Measurements from ENCODE around the gene ABCE1. TPM values are rescaled to one million over a fixed set of nuclear protein-coding genes. Genes with fewer than 3 reads are reported as not detected.

The ABCE1 gene
- total RNA-seq, 2 donors from 2014 or later, result 25.0 to 50.1 TPM

DNA sequence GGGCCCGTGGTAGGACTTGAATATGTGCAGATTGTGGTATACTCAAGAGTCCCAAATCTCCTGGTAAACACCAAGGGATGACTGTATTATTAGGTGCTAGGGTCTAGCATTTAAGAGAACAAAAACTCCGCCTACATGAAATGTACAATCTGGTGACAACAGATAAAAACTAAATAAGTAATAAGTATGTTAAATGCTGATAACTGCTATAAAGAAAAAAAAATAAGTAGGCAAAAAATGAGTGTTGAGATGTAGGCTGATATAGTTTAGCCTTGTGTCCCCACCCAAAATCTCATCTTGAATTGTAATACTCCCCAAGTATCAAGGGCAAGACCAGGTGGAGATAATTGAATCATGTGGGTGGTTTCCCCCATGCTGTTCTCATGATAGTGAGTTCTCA, 58.9 kb downstream of the ABCE1 start:
- Histone ChIP-seq H3K9ac (ENCODE audit: low read depth in 2 of 2, low read length in 2 of 2) (no peak overlapping the region), H3K36me3 (no peaks in the 10 kb centered on the region), H3K4me1 (no peaks in the 10 kb centered on the region), H3K27ac (no peak overlapping the region), H3K9me3 (no peaks in the 10 kb centered on the region), H3K4me3 (no peak overlapping the region), H3K27me3 (no peaks in the 10 kb centered on the region)
- TF ChIP-seq, protein P1, sequence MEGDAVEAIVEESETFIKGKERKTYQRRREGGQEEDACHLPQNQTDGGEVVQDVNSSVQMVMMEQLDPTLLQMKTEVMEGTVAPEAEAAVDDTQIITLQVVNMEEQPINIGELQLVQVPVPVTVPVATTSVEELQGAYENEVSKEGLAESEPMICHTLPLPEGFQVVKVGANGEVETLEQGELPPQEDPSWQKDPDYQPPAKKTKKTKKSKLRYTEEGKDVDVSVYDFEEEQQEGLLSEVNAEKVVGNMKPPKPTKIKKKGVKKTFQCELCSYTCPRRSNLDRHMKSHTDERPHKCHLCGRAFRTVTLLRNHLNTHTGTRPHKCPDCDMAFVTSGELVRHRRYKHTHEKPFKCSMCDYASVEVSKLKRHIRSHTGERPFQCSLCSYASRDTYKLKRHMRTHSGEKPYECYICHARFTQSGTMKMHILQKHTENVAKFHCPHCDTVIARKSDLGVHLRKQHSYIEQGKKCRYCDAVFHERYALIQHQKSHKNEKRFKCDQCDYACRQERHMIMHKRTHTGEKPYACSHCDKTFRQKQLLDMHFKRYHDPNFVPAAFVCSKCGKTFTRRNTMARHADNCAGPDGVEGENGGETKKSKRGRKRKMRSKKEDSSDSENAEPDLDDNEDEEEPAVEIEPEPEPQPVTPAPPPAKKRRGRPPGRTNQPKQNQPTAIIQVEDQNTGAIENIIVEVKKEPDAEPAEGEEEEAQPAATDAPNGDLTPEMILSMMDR (IDR thresholded peaks at IDR 0.05), result no peak
- intact Hi-C loops (cut with DNase I), result loop anchor here (10.0 kb wide), 1 partner anchor 398 kb away; no protein-coding TSS in a partner anchor
- no peak for DNase-seq

DNA sequence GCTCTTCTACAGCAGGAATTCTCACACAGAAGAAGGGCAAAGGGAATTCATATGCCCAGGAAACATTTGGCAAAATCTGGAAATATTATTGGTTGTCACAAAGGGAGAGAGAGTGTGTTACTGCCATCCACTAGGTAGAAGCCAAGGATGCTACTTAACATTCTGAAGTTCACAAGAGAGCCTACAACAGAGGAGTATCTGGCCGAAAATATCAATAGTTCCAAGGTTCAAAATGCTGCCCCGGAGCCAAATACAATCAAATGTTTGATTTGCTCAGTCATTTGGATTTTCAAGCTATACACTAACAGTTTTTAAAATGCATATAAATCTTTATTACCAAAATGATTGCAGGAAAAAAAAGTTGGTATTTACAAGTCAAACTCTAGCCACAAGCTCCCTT, 63.4 kb downstream of the ABCE1 start:
- H3K36me3 ChIP-seq, result no peaks in the 10 kb centered on the region
- no peak for DNase-seq
- TF ChIP-seq, protein P1 (IDR thresholded peaks at IDR 0.05), result no peak
- intact Hi-C loops (cut with DNase I), result loop anchor here (10.0 kb wide), 1 partner anchor 57 kb away; no protein-coding TSS in a partner anchor
- H3K27me3 ChIP-seq, result no peaks in the 10 kb centered on the region
- H3K4me3 ChIP-seq, result no peak overlapping the region
- no peaks in the 10 kb centered on the region for H3K4me1 ChIP-seq
- no peak overlapping the region for H3K9ac ChIP-seq (ENCODE audit: low read depth in 2 of 2, low read length in 2 of 2)
- H3K27ac ChIP-seq, result no peak overlapping the region
- H3K9me3 ChIP-seq, result no peaks in the 10 kb centered on the region

DNA sequence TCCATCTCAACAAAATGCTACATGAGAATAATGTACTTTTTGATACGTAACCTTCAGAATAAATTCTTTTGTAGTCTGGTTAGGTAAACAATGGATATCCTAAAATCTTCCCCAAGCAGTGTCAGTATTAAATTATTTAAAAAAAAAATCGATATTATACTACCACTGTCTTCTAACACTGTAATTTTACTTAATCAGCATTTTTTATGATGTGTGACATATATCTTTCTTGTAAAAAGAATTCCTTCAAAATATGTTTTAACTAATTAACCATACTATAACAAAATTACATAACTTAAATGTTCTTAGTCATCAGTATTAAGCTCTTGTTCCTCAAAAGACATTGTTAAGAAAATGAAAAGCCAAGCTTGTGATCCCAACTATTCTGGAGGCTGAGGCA, 69.8 kb downstream of the ABCE1 start:
- no peak overlapping the region for H3K4me3 ChIP-seq
- no peaks in the 10 kb centered on the region for H3K9me3 ChIP-seq
- TF ChIP-seq, protein P1 (IDR thresholded peaks at IDR 0.05), result no peak
- H3K27ac ChIP-seq, result no peak overlapping the region
- no peaks in the 10 kb centered on the region for H3K4me1 ChIP-seq
- no peaks in the 10 kb centered on the region for H3K27me3 ChIP-seq
- no peak overlapping the region for H3K9ac ChIP-seq (ENCODE audit: low read depth in 2 of 2, low read length in 2 of 2)
- H3K36me3 ChIP-seq, result peaks cover 6% of the 10 kb centered on the region
- DNase-seq, result no peak
- intact Hi-C loops (cut with DNase I), result loop anchor here (10.0 kb wide), 1 partner anchor 63 kb away; no protein-coding TSS in a partner anchor

DNA sequence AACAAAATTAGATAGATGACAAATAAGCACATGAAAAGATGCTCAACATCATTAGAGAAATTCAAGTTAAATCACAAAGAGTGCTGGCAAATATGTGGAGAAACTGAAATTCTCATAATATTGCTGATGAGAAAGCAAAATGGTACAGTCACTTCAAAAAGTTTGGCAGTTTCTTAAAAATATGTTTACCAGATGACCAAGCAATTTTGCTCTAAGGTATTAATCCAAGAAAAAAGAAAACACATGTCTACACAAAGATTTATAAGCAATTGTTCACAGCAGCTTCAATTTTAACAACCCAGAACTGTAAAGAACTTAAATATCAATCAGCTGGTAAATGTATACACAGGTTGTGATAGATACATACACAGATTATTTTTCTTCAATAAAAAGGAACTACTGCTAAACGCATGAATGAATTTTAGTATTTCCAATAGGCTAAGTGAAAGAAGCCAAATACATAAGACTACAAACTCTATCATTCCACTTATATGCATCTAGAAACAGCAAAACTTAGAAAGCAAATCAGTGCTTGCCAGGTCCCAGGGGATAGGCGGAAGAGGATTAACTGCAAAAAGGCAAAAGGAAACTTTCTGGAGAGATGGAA, 70.6 kb downstream of the ABCE1 start:
- H3K27me3 ChIP-seq, result no peaks in the 10 kb centered on the region
- H3K4me3 ChIP-seq, result no peak overlapping the region
- no peak for DNase-seq
- TF ChIP-seq, protein P1 (IDR thresholded peaks at IDR 0.05), result no peak
- no peaks in the 10 kb centered on the region for H3K9me3 ChIP-seq
- H3K36me3 ChIP-seq, result peaks cover 6% of the 10 kb centered on the region
- H3K9ac ChIP-seq (ENCODE audit: low read depth in 2 of 2, low read length in 2 of 2), result no peak overlapping the region
- no peaks in the 10 kb centered on the region for H3K4me1 ChIP-seq
- no peak overlapping the region for H3K27ac ChIP-seq
- intact Hi-C loops (cut with DNase I), result loop anchor here (10.0 kb wide), 1 partner anchor 64 kb away; no protein-coding TSS in a partner anchor

DNA sequence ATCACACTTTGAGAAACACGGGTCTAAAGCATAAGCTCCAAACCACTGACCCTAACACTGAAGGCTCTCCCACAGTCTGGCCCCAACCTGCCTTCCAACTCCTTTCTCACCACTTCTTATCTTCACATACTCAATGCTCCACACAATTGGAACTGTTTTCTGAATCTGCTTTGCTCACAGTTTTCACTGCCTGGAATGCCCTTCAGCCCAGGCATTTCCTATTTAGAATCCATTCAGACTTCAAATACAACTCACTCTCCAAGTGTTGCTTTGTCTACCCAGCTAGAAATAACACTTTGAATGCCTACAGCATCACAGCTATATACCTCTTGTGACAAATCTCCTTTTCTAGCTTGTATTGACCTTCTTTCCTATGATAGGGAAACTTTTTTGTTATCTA, 72.1 kb downstream of the ABCE1 start:
- DNase-seq, result no peak
- Histone ChIP-seq H3K4me1 (peaks cover 3% of the 10 kb centered on the region), H3K9me3 (no peaks in the 10 kb centered on the region), H3K36me3 (peaks cover 6% of the 10 kb centered on the region), H3K9ac (ENCODE audit: low read depth in 2 of 2, low read length in 2 of 2) (no peak overlapping the region), H3K27me3 (no peaks in the 10 kb centered on the region), H3K4me3 (no peak overlapping the region), H3K27ac (no peak overlapping the region)
- TF ChIP-seq, protein P1 (IDR thresholded peaks at IDR 0.05), result no peak
- intact Hi-C loops (cut with DNase I), result no loop called here
